ENCODE measurements around the gene BANF2. TPM values are rescaled to one million over a fixed set of nuclear protein-coding genes. Genes with fewer than 3 reads are reported as not detected.

The BANF2 gene
- total and polyA plus RNA-seq, 2 of the 13 experiments (the other 11 are each of a cell fraction or from before 2014, with no cell fraction given): 0.35 TPM; not detected in 1

- TF ChIP-seq ZNF644 (CRISPR knock-in tag; IDR thresholded peaks at IDR 0.05; ENCODE audit: low read depth): peak; percentile 63; the same call in 1 of the 2 replicates
- TF ChIP-seq, protein P1, sequence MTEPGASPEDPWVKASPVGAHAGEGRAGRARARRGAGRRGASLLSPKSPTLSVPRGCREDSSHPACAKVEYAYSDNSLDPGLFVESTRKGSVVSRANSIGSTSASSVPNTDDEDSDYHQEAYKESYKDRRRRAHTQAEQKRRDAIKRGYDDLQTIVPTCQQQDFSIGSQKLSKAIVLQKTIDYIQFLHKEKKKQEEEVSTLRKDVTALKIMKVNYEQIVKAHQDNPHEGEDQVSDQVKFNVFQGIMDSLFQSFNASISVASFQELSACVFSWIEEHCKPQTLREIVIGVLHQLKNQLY (CRISPR knock-in tag; IDR thresholded peaks at IDR 0.05): no peak
- no peak for TF ChIP-seq ZNF513 (CRISPR knock-in tag; conservative IDR thresholded peaks at IDR 0.05)
- TF ChIP-seq, protein P2, sequence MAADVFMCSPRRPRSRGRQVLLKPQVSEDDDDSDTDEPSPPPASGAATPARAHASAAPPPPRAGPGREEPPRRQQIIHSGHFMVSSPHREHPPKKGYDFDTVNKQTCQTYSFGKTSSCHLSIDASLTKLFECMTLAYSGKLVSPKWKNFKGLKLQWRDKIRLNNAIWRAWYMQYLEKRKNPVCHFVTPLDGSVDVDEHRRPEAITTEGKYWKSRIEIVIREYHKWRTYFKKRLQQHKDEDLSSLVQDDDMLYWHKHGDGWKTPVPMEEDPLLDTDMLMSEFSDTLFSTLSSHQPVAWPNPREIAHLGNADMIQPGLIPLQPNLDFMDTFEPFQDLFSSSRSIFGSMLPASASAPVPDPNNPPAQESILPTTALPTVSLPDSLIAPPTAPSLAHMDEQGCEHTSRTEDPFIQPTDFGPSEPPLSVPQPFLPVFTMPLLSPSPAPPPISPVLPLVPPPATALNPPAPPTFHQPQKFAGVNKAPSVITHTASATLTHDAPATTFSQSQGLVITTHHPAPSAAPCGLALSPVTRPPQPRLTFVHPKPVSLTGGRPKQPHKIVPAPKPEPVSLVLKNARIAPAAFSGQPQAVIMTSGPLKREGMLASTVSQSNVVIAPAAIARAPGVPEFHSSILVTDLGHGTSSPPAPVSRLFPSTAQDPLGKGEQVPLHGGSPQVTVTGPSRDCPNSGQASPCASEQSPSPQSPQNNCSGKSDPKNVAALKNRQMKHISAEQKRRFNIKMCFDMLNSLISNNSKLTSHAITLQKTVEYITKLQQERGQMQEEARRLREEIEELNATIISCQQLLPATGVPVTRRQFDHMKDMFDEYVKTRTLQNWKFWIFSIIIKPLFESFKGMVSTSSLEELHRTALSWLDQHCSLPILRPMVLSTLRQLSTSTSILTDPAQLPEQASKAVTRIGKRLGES (CRISPR knock-in tag; IDR thresholded peaks at IDR 0.05; ENCODE audit: borderline replicate concordance): no peak
- TF ChIP-seq ZNF432 (CRISPR knock-in tag; IDR thresholded peaks at IDR 0.05; ENCODE audit: borderline replicate concordance): no peak
- TF ChIP-seq CBX1 (IDR thresholded peaks at IDR 0.05; ENCODE audit: low read depth): no peak
- peak; percentile 75 for TF ChIP-seq ZBTB21 (CRISPR knock-in tag; IDR thresholded peaks at IDR 0.05)
- no peak for TF ChIP-seq ZNF784 (CRISPR knock-in tag; IDR thresholded peaks at IDR 0.05; ENCODE audit: borderline replicate concordance)
- TF ChIP-seq GATAD1 (CRISPR knock-in tag; IDR thresholded peaks at IDR 0.05): 0 out of 2 replicates have a peak, but pooled peaks have one; percentile 26
- no peak for TF ChIP-seq MLLT10 (CRISPR knock-in tag; IDR thresholded peaks at IDR 0.05)
- peak; percentile 45; the same call in 1 of the 2 replicates for TF ChIP-seq NRL (CRISPR knock-in tag; IDR thresholded peaks at IDR 0.05; ENCODE audit: borderline replicate concordance)
- TF ChIP-seq FOXP1 (IDR thresholded peaks at IDR 0.05): no peak
- no peak for TF ChIP-seq FOXP1 (CRISPR knock-in tag; IDR thresholded peaks at IDR 0.05)
- TF ChIP-seq REXO4 (CRISPR knock-in tag; IDR thresholded peaks at IDR 0.05; ENCODE audit: borderline replicate concordance): no peak
- TF ChIP-seq ZNF543 (CRISPR knock-in tag; IDR thresholded peaks at IDR 0.05): no peak
- TF ChIP-seq KLF9 (CRISPR knock-in tag; IDR thresholded peaks at IDR 0.05; ENCODE audit: low read depth): no peak
- TF ChIP-seq ZNF317 (CRISPR knock-in tag; IDR thresholded peaks at IDR 0.05): no peak
- TF ChIP-seq CCAR2 (optimal IDR thresholded peaks at IDR 0.05; ENCODE audit: low read depth, low read length): no peak
- no peak for TF ChIP-seq CENPT (CRISPR knock-in tag; IDR thresholded peaks at IDR 0.05; ENCODE audit: low read depth)
- TF ChIP-seq ERF (CRISPR knock-in tag; IDR thresholded peaks at IDR 0.05): no peak
- no peak for TF ChIP-seq HDAC1 (CRISPR knock-in tag; IDR thresholded peaks at IDR 0.05)
- TF ChIP-seq TCF12 (IDR thresholded peaks at IDR 0.05): no peak
- TF ChIP-seq TCF12 (CRISPR knock-in tag; IDR thresholded peaks at IDR 0.05): no peak
Observed at GRCh38 chr20:17725094-17725835, 25.5 kb downstream of the BANF2 start (continued).

All from HepG2 (cell line).